Midbrain (tissue), 1 donor: ENCODE results near the gene CNN3.
A peak's percentile ranks its signal among the peaks of the same experiment; 100 is the strongest.

Experiments
- DNase-seq: peaks from one replicate; lab custom pipeline; 2025; lab: John Stamatoyannopoulos, UW

The CNN3 gene

DNA sequence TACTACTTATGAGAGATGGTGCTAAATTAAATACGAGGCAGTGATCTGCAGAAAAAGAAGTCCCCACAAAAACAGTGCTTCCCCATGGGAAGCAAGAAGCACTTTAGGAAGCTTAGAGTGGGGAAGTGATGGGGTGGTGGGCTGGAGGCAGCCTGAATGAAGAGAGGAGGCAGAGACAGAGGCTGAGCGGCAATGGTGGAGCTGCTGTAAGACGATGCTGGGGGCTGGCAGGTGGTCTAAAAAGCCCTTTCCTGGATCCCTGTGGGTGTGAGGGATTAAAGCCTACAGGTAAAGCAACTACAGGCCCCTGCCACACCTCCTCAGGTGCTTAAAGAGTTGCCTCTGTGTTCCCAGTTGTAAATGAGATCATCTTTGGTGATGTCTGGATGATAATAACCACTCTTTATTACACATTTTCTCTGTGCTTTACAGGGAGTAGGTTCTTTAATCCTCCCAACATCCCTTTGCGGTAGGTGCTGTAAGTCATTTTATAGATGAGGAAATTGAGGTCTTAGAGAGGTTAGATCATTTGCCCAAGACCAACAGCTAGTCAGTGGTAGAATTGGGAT lies 39.2 kb downstream of the CNN3 start:
- no peak for DNase-seq

DNA sequence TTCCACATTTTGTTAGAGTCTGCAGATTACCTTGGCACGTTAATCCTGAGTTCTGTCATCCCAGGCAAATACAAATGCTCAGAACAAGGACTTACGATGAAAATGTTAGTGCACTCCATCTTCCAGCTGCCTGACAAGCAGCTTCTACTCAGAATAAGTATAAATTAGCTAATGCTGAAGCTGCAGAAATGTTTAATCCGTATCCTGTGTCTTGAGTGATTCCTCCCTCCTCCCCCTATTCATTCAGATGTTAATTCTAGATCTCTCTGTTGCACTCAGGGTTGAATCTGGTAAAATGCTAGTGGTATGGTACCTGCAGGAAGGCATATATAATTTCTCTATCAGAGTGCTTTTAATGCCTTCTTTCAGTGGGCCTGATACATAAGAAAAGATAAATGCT lies 39.8 kb downstream of the CNN3 start:
- no peak for DNase-seq

DNA sequence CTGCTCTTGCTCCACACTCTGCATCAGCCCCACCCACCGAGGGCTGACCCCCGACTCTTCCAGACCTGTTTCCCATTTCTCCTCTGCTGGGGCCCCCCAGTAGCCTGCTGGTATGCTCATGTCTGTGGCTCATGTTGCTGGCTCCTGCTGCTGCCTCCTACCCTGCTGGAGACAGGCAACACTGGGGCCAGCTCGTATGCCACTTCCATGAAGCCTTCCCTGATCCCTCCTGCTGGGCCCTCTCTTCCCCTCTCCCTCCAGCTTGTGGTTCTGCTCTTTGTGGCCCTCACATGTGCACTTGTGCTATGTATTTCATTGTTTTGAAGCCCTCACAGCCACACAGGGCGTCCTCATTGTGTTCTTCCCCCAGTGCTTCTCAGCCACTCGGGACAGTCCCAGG lies 40.5 kb downstream of the CNN3 start:
- DNase-seq: no peak

DNA sequence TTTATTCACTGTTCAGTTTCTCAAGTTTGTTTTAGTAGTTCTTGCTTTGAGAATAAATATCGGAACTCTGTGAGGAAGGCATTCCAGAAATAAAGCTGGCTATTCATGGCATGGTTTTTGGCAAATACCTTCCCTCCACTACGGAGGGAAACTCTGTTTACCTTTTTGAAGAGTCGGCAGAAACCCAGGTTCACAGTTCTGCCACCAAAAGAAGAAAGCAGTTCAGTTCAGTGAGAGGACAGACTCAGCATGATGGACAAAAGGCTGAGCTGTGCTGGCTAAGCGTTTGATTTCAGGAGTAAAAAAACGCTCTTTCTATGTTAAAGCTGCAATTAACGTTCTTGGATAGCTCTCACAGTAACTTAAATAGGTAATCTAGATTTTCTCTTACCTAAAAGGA lies 42.4 kb downstream of the CNN3 start:
- peak; percentile 55 for DNase-seq

DNA sequence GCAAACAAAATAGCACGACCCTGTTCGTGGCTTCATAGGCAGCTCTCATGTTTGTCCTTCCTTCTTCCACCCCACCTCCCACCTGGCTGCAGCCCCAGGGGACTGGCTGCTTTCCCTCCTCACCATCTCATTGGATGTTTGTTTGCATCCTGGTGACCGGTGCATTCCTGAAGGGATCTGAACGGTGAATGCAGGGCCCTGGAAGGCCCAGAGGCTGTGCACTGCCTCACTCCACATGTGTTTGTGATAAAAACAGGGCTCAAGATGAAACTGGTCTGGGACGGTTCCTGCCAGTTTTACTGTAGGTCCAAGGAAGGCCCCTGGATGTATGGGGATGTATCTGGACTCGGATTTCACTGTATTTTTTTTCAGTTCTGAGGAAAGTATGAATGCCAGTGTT lies 42.8 kb downstream of the CNN3 start:
- peak; percentile 55 for DNase-seq

DNA sequence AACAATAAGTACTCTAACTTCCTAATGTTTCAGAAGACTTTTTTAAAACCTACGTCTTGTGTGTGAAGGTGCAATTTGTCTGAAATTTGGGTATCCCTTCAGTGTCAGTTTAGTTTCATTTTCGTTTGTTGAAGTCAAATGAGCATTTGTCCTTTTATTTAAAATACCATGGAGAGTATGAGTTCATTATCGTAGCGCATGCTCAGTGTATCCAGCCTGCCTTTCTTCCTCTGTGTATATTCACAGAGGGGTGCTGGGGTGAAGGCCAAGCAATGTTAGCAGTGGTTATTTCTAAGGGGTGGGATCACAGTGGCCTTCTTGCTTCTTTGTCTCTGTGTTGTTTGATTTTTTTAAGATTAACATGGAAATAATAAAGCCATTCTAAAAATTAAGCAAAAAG lies 43.2 kb downstream of the CNN3 start:
- no peak for DNase-seq

DNA sequence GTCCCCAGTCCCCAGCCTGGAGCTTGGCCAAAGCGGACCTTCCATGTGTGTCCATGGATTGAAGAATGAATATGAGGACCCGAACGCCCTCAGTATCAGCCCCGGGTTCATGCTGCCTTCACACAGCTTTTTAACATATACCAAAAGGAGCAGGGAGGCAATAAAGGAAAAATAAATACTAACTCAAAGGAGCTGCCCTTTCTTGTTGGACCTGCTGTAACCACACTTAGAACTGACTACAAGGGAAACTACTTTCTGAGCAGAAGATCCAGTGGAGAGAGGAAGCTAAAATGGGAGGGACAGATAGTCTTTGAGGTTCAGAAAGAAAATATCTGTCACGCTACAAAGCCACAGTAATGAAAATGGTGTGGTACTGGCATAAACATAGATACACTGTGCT lies 48.6 kb downstream of the CNN3 start:
- no peak for DNase-seq

DNA sequence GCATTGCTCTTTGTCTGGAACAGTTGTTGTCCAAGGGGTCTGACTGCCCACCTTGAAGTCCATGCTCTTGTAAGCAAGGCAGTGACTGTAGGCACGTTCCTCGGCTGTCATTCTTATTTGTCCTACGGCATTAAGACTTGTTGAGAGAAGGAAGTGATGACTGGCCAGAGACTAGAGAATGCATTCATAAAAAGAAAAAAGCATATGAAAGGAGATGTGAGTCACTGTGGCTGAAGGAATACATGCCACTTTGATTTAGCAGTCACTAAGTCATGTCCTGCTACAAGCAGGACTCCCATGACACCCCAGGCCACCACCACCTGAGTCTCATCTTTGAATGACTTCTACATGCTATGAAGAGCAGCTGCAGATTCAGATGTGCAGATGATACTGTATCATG lies 50.5 kb downstream of the CNN3 start:
- DNase-seq: no peak

DNA sequence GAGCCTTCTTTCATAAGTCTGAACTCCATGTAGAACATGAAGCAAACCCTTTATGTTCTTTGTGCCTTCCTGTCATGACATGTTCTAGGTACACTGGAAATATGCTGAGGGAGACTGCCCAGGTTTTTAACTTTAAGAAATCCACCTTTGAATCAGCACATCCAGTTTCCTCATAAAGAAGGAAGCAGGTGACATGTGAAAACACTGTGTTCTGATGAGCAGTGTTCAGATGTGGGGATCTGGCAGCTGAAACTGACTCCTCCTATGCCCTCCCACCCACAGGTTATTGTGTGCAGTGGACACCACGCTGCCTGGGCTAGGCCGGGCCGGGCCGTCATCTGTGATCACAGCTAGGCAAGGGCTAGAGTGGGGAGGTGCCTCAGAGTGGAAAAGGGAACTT lies 51.1 kb downstream of the CNN3 start:
- no peak for DNase-seq

DNA sequence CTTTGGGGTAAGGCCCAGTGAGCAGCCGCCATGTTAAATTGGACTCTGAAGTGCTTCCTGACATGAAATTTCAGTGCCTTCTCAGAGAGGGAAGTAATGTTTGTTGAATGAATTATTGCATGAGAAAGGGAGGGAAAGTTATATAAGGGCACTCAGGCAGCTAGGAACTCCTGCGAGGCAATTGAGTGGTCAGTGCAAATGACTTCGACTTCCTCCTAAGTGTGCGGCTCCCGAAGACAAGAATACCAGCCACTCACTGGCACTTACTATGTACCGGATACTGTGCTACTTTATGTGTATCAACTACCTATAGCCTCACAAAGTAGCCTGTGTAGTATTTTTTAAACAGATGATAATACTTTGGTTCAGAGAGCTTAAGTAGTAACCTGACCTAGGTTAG lies 52.5 kb downstream of the CNN3 start:
- no peak for DNase-seq

DNA sequence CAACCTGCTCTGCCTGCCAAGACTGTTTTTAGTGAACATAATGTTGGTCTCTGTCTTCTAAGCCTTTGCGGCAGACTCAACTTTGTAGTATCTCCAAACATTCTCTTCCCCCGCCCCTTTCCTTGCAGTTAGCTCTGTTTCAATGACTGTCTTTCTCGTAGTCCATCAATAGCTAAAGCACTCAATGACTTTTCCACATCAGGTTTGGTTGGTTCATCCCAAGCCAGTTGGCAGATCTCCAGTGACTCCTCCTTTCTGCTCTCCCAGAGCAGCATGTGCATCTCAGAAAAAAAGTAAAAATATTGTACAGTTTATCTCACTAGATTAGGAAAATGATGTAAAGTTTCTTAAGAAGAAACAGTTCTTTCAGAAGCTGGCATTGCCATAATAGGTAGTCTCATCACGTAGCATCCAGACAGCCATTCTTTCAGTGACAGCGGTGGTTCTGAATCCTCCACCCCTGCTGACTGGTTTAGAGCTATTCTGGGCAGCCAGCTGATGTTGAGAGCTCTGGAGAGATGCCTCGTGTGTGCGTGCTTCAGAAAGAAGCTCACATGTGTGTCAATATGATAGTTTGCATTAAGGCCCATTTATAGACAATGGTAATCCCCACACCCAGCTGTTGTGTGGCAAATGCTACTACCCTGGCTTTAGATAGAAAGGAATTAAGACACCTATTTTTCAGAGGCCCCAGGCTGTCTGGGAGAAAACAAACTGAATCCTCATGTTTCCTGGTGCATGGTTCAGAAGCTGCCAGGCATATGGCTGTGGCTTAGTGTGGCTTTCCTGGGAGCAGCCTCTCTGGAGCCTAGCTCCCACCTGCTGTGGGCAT lies 53.2 kb downstream of the CNN3 start:
- DNase-seq: peak; percentile 82

DNA sequence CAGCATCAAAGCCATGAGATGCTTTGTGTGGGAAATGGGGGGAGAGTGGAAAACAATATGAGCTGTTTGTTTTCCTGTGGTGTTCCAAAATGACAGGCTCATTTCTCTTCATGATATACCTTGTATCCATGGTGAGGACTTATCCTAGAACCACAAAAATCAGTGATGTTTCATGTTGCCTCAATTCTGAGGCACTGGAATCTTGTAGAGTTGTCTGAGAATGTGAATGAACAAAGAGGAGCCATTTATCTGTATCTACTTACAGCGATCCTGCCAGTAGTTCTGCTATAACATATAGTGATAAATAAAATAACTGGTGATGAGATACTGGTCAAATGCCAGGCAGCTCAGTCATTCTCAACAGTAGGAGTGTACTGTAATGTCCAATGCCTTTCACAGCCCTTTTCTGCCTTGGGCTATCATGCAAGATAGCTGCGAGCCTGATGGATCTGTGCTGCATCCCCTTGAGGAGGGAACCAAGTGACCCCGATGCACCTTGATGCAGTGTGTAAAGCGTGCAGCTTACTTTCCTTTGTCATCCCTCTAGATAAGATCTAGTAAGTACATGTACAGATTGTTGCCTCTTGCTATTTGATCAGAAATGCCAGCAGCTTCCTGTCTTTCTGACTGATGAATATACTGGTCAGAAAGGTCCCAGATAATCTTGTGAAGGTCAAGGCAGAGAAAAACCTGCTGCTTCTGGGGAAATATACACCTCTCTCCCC lies 54.0 kb downstream of the CNN3 start:
- DNase-seq: no peak

DNA sequence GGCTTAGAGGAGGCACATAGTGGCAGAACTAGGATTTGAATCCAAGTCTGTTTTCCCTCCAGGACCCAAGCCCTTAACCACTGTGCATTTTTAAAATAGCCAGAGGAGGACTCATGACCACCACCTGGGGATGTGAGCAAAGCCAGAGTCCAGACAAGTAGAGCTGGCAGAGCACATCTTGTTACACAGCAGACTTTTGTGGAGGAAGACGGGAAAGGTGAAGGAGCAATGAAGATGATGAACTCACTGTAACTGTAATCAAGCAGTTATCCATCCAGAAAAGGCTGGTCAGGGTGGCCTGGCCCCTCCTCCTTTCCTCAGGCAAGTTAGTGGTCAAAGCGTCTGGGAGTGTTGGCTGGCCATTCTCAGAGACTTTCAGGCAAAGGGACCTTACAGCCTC lies 55.9 kb downstream of the CNN3 start:
- no peak for DNase-seq

DNA sequence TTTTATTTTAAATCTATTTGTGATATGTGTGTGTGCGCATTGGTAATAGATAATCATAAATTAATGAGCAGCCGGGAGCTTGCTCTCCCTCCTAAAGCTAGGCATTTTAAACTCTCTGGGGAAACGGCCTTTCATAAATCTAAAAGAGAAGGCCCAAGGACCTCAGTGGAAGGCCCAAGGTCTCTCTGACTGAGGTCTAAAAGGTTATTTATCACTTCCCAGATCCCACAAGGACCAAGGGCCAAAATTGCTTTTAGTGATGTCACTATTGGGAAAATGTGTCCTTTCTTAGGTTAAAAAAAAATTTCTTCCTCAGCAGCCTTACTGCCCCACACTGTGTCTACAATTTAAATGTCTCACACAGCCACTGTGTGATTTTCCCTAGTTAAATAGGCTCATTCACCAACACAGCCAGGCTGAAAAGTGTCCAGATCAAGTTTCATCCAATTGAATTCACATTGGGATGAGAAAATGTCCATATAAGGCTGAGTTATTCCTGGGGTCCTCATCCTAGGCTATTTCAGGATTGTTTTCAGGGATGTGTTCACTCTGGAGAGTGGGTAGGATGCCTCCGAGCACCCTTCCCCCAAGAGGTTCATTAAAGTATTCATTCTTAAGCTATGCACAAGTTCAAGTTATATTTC lies 60.6 kb downstream of the CNN3 start:
- peak; percentile 19 for DNase-seq

DNA sequence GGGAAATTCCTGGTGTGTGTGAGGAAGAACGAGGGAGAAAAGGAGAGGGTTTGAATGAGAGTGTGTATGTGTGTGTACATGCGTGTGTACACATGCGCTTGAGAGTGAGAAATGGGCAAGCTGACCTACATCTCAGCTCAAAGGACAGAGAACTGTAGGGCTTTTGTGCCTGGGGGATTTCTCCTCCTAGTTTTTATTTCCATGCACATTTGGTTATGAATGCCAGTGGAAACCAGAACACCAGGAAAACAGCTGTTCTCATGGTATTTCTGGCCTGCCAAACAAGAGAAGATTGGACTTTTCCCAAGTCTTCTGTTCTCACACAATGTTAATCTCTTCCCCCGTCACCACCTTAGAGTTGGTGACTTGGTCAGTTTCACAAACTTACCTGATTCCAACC lies 61.5 kb downstream of the CNN3 start:
- DNase-seq: peak; percentile 46

DNA sequence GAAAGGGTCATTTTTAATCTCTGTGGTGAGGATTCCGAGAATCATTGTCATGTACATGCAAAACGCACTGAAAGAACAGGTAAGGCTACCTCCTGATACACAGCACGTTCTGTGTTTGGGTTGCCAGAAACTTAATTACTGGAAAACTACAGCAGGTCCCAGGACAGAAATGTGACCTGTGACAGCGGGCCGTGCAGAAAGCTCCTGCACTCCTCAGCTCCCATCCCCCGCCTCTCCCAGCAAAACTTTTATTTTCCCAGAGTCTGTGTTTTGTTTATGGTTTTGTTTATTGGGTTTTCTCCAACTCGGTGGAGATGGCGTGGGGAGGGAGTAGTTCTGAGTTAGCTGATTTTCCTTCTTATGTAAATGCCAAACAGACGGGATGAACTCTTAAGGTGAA lies 62.1 kb downstream of the CNN3 start:
- DNase-seq: no peak

DNA sequence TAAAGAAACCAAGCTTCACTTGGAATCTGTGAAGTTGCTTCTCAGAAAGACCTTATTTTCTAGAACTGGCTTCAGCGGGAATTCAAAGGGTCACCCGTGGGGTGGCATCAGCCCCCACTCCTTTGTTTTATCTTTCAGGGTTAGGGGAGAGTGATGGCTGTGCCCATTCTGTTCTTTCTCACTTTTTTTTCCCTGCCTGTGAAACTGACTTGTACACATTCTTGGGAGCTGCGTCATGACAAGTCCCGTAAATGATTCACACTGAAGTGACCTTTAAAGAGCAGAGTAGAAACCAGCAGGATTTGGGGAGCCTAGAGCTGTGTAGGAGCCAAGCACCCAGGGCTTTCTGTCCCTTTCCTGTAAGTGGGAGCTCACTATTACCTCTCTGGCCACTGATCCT lies 63.0 kb downstream of the CNN3 start:
- DNase-seq: peak; percentile 60

DNA sequence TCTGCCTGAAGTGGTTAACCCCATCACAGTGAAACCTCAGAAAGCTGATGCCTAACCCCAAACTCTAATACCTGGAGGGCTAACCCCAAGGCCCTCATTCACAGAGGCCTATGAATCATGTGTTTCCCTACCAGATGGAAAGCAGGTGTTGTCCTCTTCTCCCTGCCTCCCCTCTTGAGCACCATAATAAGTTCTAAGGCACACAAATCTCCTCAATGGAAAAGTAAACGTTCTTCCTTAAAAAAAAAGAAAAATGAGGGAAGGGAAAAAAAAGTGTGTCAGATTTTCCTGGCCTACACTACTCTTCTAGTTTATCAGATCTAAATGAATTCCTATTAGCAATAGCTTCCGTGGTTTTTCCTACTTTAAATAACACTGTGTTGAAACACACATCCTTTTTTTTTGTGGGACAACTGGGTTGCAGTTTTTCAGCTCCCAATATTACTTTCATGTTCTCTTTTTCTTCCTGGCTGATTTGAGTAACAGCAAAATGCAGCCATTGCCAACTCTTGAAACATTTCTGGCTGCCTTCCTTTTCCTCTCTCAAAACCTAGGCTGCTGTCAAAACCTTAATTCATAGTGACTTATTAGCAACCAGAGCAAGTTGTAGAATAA lies 63.5 kb downstream of the CNN3 start:
- peak; percentile 72 for DNase-seq

DNA sequence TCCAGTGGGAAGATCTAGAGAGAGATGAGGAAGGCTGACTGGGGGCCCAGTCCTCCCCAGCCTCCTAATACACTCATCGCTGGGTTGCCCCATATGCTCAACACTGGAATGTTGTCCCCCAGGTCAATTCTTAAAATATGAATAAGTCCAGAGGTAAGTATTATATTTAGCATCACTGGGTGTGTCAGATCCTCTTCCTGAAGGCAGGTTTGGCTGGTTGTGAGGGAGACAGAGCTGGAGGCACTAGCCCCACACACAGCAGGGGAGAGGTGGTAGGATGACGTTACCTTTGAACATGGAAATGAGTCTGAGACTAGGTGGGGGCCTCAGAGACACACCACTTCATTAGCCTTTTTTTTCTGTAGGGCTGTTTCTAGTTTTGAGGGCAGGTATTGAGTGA lies 64.2 kb downstream of the CNN3 start:
- DNase-seq: no peak

DNA sequence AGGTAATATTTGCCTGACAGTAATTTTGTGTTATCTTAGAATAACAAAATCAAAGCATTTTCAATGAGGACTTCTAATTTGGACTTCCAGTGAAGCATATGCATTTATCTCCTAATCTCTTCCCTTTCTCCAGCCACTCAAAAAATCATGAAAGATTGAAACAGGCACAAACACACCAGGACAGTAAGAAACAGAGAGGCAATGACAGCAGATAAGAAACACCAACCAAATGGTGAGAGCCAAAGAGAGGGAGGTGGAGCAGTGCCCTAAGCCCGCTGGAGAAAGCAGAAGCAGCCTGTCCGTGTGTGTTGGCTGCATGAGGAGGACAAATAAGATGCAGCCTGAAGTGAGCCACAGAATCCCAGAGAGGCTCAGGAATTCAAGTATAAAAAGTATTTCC lies 67.7 kb downstream of the CNN3 start:
- no peak for DNase-seq

DNA sequence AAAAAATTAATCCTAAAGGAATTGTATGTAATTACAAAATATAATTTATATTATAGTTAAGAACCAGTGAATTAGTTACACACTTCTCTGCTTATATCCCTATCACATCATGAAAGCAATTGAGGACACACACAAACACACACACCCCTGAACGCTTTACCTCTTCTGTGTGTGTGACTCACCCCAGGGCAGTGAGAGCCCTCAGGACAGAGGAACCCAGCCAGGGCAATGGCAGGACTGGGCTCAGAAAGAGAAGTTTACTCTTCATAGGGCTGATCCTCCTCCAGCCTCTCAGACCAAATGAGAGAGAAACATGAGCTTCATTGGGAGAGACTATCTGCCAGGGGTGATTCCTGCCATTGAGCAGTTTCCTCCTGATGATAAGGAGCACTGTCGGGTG lies 68.6 kb downstream of the CNN3 start:
- DNase-seq: no peak

DNA sequence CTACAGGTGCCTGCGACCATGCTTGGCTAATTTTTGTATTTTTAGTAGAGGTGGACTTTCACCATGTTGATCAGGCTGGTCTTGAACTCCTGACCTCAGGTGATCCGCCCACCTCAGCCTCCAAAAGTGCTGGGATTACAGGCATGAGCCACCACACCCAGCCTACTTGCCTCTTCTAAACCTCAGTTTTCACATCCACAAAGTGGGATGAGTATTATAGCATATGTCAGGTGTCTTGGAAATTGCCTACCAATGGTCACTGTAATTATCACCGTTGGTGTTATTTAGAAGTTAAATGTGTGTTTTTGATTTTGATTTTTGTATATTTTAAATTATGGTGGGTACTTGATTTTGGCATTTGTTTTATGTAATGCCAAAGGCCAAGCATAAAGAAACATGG lies 70.0 kb downstream of the CNN3 start:
- no peak for DNase-seq
